Osteoblast (primary cell): ENCODE data around the gene CIITA. TPM values are rescaled to one million over a fixed set of nuclear protein-coding genes. Genes with fewer than 3 reads are reported as not detected.
"Not testable (repeated sequence)": the region's sequence is repeated elsewhere in the genome, so short reads cannot be mapped to it uniquely, and the experiment has no call there.

ENCODE experiments used
- DNase-seq: peaks from one replicate; pipeline ENCODE4 v3.0.0; 2011; ENCODE audit warnings: low spot score, mixed read lengths; ENCODE audit not compliant: insufficient read length; ENCODE audit errors: missing footprints
- H2AFZ ChIP-seq: 2 replicates; pipeline ENCODE4 v1.6.0; 2011; ENCODE audit warnings: mild to moderate bottlenecking, low read length
- H3K27ac ChIP-seq: 2 replicates; pipeline ENCODE4 v1.5.1; 2011; ENCODE audit warnings: mild to moderate bottlenecking, low read depth, low read length, moderate library complexity
- H3K27me3 ChIP-seq: 2 replicates; pipeline ENCODE4 v1.6.0; 2012; ENCODE audit warnings: mild to moderate bottlenecking, control low read depth, inconsistent platforms, low read length, moderate library complexity; ENCODE audit not compliant: insufficient read depth
- H3K36me3 ChIP-seq: 2 replicates; pipeline ENCODE4 v1.5.1; 2011; ENCODE audit warnings: mild to moderate bottlenecking, low read length, control low read depth, moderate library complexity; ENCODE audit not compliant: insufficient read depth
- H3K4me1 ChIP-seq: 2 replicates; pipeline ENCODE4 v1.5.1; 2011; ENCODE audit warnings: mild to moderate bottlenecking, low read length, control low read depth, moderate library complexity; ENCODE audit not compliant: insufficient read depth
- H3K4me2 ChIP-seq: 2 replicates; pipeline ENCODE4 v1.6.0; 2011; ENCODE audit warnings: mild to moderate bottlenecking, low read length; ENCODE audit not compliant: insufficient read depth
- H3K4me3 ChIP-seq: fragments of 200-600 bp; sonication (generic); 3 replicates; pipeline ENCODE4 v1.5.1; 2012; ENCODE audit warnings: mild to moderate bottlenecking, low read length, inconsistent platforms; ENCODE audit not compliant: insufficient read depth
- H3K79me2 ChIP-seq: 2 replicates; pipeline ENCODE4 v1.6.0; 2012; ENCODE audit warnings: mild to moderate bottlenecking, low read length, control low read depth, inconsistent platforms; ENCODE audit not compliant: insufficient read depth
- H3K9me3 ChIP-seq: 2 replicates; pipeline ENCODE4 v1.5.1; 2011; ENCODE audit warnings: low read depth, low read length, control low read depth
- H4K20me1 ChIP-seq: 2 replicates; pipeline ENCODE4 v1.6.0; 2012; ENCODE audit warnings: mild to moderate bottlenecking, low read length, control low read depth; ENCODE audit not compliant: insufficient read depth
- CTCF ChIP-seq: IDR thresholded peaks from 2 replicates; pipeline ENCODE4 v1.5.1; 2011; ENCODE audit warnings: mild to moderate bottlenecking, low read depth, low read length, moderate library complexity; ENCODE audit errors: extremely low read depth
- total RNA-seq: library from RNA; depleted of rRNA; stranded (reverse); fragments of >200 nt; gene quantifications from 2 replicates; pipeline ENCODE4 v1.2.3, GENCODE V29; 2012

CIITA gene, protein sequence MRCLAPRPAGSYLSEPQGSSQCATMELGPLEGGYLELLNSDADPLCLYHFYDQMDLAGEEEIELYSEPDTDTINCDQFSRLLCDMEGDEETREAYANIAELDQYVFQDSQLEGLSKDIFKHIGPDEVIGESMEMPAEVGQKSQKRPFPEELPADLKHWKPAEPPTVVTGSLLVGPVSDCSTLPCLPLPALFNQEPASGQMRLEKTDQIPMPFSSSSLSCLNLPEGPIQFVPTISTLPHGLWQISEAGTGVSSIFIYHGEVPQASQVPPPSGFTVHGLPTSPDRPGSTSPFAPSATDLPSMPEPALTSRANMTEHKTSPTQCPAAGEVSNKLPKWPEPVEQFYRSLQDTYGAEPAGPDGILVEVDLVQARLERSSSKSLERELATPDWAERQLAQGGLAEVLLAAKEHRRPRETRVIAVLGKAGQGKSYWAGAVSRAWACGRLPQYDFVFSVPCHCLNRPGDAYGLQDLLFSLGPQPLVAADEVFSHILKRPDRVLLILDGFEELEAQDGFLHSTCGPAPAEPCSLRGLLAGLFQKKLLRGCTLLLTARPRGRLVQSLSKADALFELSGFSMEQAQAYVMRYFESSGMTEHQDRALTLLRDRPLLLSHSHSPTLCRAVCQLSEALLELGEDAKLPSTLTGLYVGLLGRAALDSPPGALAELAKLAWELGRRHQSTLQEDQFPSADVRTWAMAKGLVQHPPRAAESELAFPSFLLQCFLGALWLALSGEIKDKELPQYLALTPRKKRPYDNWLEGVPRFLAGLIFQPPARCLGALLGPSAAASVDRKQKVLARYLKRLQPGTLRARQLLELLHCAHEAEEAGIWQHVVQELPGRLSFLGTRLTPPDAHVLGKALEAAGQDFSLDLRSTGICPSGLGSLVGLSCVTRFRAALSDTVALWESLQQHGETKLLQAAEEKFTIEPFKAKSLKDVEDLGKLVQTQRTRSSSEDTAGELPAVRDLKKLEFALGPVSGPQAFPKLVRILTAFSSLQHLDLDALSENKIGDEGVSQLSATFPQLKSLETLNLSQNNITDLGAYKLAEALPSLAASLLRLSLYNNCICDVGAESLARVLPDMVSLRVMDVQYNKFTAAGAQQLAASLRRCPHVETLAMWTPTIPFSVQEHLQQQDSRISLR
- 2.5 and 2.7 TPM in 2 replicates for total RNA-seq

DNA sequence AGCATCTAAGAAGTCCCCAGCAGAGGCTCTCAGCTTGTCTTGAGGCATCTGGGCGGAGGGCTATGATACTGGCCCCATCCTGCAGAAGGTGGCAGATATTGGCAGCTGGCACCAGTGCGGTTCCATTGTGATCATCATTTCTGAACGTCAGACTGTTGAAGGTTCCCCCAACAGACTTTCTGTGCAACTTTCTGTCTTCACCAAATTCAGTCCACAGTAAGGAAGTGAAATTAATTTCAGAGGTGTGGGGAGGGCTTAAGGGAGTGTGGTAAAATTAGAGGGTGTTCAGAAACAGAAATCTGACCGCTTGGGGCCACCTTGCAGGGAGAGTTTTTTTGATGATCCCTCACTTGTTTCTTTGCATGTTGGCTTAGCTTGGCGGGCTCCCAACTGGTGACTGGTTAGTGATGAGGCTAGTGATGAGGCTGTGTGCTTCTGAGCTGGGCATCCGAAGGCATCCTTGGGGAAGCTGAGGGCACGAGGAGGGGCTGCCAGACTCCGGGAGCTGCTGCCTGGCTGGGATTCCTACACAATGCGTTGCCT is at the start of gene CIITA:
Gene CIITA, plus strand, starts transcription at position 404 of the 543 bp plus-strand sequence. Its CDS starts 129 bp downstream, at position 533.
- peak; percentile 97 for DNase-seq
- Histone ChIP-seq H2AFZ (no peak within 1 kb of the TSS), H3K4me2 (peak within 1 kb of the TSS; percentile 34), H3K27ac (peak within 1 kb of the TSS; percentile 43), H3K27me3 (peaks cover 14% of the 10 kb centered on the region), H3K36me3 (no peaks in the 10 kb centered on the region), H3K9me3 (no peaks in the 10 kb centered on the region), H3K4me3 (no peak within 1 kb of the TSS), H3K79me2 (no peaks in the 10 kb centered on the region), H4K20me1 (no peaks in the 10 kb centered on the region), H3K4me1 (peaks cover 35% of the 10 kb centered on the region)
- TF ChIP-seq CTCF: no peak

GRCh38 chr16:10827691-10828341 is 49.2 kb upstream of the CIITA start:
- Histone ChIP-seq H4K20me1 (no peaks in the 10 kb centered on the region), H3K79me2 (no peaks in the 10 kb centered on the region), H3K36me3 (no peaks in the 10 kb centered on the region), H3K4me1 (peaks cover 22% of the 10 kb centered on the region), H3K4me2 (peak overlapping the region; percentile 59), H3K27ac (peak overlapping the region; percentile 78), H3K27me3 (peaks cover 2% of the 10 kb centered on the region), H2AFZ (peak overlapping the region; percentile 52), H3K4me3 (no peak overlapping the region), H3K9me3 (no peaks in the 10 kb centered on the region)
- peak; percentile 96 for DNase-seq
- TF ChIP-seq CTCF: no peak

GRCh38 chr16:10828851-10829366 is 48.1 kb upstream of the CIITA start:
- H4K20me1 ChIP-seq: no peaks in the 10 kb centered on the region
- H3K27ac ChIP-seq: peak overlapping the region; percentile 78
- DNase-seq: peak; percentile 95
- peaks cover 2% of the 10 kb centered on the region for H3K27me3 ChIP-seq
- peak overlapping the region; percentile 52 for H2AFZ ChIP-seq
- peak overlapping the region; percentile 59 for H3K4me2 ChIP-seq
- no peaks in the 10 kb centered on the region for H3K9me3 ChIP-seq
- peaks cover 22% of the 10 kb centered on the region for H3K4me1 ChIP-seq
- H3K4me3 ChIP-seq: peak overlapping the region; percentile 56
- H3K79me2 ChIP-seq: no peaks in the 10 kb centered on the region
- TF ChIP-seq CTCF: no peak
- H3K36me3 ChIP-seq: no peaks in the 10 kb centered on the region

GRCh38 chr16:10829390-10830098 is 47.5 kb upstream of the CIITA start:
- Histone ChIP-seq H3K4me1 (peaks cover 22% of the 10 kb centered on the region), H2AFZ (peak overlapping the region; percentile 52), H3K4me2 (peak overlapping the region; percentile 59), H3K4me3 (peak overlapping the region; percentile 56), H3K27ac (peak overlapping the region; percentile 78)
- not testable (repeated sequence) for H3K36me3 ChIP-seq, DNase-seq, H3K9me3 ChIP-seq, H3K27me3 ChIP-seq, H4K20me1 ChIP-seq, H3K79me2 ChIP-seq

DNA sequence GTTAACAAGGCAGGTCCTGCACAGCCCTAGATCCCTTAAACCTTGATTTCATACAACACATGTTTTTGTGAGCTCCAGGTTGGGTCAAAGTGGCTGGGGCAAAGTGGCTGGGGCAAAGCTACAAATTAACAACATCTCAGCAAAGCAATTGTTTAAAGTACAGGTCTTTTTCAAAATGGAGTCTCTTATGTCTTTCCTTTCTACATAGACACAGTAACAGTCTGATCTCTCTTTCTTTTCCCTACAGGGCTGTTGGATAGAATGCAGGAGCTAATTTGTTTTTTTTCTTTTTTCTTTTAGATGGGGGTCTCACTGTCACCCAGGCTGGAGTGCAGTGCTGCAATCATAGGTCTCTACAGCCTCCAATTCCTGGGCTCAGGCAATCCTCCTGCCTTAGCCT is 46.8 kb upstream of the CIITA start:
- not testable (repeated sequence) for H2AFZ ChIP-seq, H3K9me3 ChIP-seq, H3K4me3 ChIP-seq, H3K27me3 ChIP-seq, H3K36me3 ChIP-seq, H4K20me1 ChIP-seq, DNase-seq, H3K79me2 ChIP-seq, H3K4me2 ChIP-seq, H3K27ac ChIP-seq
- H3K4me1 ChIP-seq: peaks cover 22% of the 10 kb centered on the region
